GM19467 (cell line): ENCODE data around the gene PPP1R12B.
"Not testable (repeated sequence)": the region's sequence is repeated elsewhere in the genome, so short reads cannot be mapped to it uniquely, and the experiment has no call there.

Source experiments
- ATAC-seq: cut with Tn5 transposase; IDR thresholded peaks from one replicate; pipeline ENCODE4 v1.9.1; 2021; ENCODE audit warnings: mild to moderate bottlenecking, moderate library complexity; ENCODE audit not compliant: unreplicated experiment

PPP1R12B gene

GRCh38 chr1:202348005-202348508 lies 442 bp upstream of the PPP1R12B start:
- ATAC-seq, result no peak

- no peak for ATAC-seq
Observed at GRCh38 chr1:202349206-202349928, 868 bp downstream of the PPP1R12B start.

- no peak for ATAC-seq
Observed at GRCh38 chr1:202351725-202352124, 3.2 kb downstream of the PPP1R12B start.

GRCh38 chr1:202352583-202353197 lies 4.2 kb downstream of the PPP1R12B start:
- ATAC-seq, result not testable (repeated sequence)

GRCh38 chr1:202355944-202356553 lies 7.5 kb downstream of the PPP1R12B start:
- ATAC-seq, result no peak

- ATAC-seq, result no peak
Observed at GRCh38 chr1:202357506-202357905, 9.0 kb downstream of the PPP1R12B start.

GRCh38 chr1:202361224-202361623 lies 12.7 kb downstream of the PPP1R12B start:
- no peak for ATAC-seq

GRCh38 chr1:202361701-202362100 lies 13.2 kb downstream of the PPP1R12B start:
- ATAC-seq, result no peak

- no peak for ATAC-seq
Observed at GRCh38 chr1:202362212-202362611, 13.7 kb downstream of the PPP1R12B start.

- no peak for ATAC-seq
Observed at GRCh38 chr1:202365092-202365815, 16.8 kb downstream of the PPP1R12B start.

- no peak for ATAC-seq
Observed at GRCh38 chr1:202367271-202367670, 18.8 kb downstream of the PPP1R12B start.

GRCh38 chr1:202370906-202371305 lies 22.4 kb downstream of the PPP1R12B start:
- ATAC-seq, result not testable (repeated sequence)

GRCh38 chr1:202374099-202374498 lies 25.6 kb downstream of the PPP1R12B start:
- no peak for ATAC-seq

GRCh38 chr1:202375175-202375574 lies 26.7 kb downstream of the PPP1R12B start:
- not testable (repeated sequence) for ATAC-seq

GRCh38 chr1:202376247-202376646 lies 27.7 kb downstream of the PPP1R12B start:
- no peak for ATAC-seq

GRCh38 chr1:202379884-202380529 lies 31.5 kb downstream of the PPP1R12B start:
- ATAC-seq, result not testable (repeated sequence)

- ATAC-seq, result not testable (repeated sequence)
Observed at GRCh38 chr1:202380535-202380934, 32.0 kb downstream of the PPP1R12B start.

GRCh38 chr1:202381867-202382266 lies 33.4 kb downstream of the PPP1R12B start:
- not testable (repeated sequence) for ATAC-seq

GRCh38 chr1:202395831-202396230 lies 47.3 kb downstream of the PPP1R12B start:
- not testable (repeated sequence) for ATAC-seq

GRCh38 chr1:202397256-202397655 lies 48.8 kb downstream of the PPP1R12B start:
- no peak for ATAC-seq

GRCh38 chr1:202398439-202398838 lies 49.9 kb downstream of the PPP1R12B start:
- ATAC-seq, result not testable (repeated sequence)
